ENCODE measurements around the gene SETDB2.
A peak's percentile ranks its signal among the peaks of the same experiment; 100 is the strongest.

The SETDB2 gene

GRCh38 chr13:49472186-49472585 is 28.1 kb downstream of the SETDB2 start:
- no peak for DNase-seq

- DNase-seq = no peak
Observed at GRCh38 chr13:49476529-49476928, 32.5 kb downstream of the SETDB2 start.

GRCh38 chr13:49481788-49482187 is 37.7 kb downstream of the SETDB2 start:
- DNase-seq = no peak

DNA sequence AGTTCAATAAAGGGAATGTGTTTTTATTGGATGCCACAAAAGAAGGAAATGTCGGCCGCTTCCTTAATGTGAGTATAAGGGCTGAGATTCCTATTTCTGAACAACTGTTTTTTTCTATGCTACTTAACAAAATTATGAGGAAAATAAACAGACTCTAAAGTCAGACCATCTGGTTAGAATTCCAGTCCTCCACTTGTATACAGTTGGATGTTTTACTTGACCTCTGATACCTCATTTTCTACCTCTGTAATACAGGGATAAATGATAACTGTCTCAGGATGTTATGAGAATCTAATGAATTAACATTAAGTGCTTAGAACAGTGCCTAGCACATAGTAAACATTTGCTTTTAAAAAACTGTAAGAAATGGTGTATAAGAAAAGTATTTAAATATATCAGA is 44.5 kb downstream of the SETDB2 start:
- no peak for DNase-seq

- no peak for DNase-seq
Observed at GRCh38 chr13:49494645-49495044, 50.6 kb downstream of the SETDB2 start.

GRCh38 chr13:49495783-49496762 is 52.0 kb downstream of the SETDB2 start, which contains the start of gene PHF11:
Gene PHF11, plus strand, starts transcription at chr13:49495953. Its CDS starts 49 bp downstream, at chr13:49496002.
- peak; percentile 92 for DNase-seq

DNA sequence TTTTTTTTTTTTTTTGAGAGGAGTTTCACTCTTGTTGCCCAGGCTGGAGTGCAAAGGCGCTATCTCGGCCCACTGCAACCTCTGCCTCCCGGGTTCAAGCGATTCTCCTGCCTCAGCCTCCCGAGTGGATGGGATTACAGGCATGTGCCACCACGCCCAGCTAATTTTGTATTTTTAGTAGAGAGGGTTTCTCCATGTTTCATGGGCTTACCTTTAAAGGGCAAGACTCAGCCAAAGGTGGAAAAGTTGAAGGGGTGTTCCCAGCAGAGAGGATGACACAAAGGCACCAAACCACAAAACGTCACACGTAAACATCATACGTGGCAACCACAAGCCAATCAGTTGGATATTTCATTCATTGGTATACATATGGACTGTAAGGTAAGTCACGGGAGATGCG is 52.8 kb downstream of the SETDB2 start:
- peak; percentile 66 for DNase-seq

- DNase-seq = peak; percentile 10
Observed at GRCh38 chr13:49497272-49497671, 53.2 kb downstream of the SETDB2 start.

- no peak for DNase-seq
Observed at GRCh38 chr13:49498206-49498605, 54.1 kb downstream of the SETDB2 start.

DNA sequence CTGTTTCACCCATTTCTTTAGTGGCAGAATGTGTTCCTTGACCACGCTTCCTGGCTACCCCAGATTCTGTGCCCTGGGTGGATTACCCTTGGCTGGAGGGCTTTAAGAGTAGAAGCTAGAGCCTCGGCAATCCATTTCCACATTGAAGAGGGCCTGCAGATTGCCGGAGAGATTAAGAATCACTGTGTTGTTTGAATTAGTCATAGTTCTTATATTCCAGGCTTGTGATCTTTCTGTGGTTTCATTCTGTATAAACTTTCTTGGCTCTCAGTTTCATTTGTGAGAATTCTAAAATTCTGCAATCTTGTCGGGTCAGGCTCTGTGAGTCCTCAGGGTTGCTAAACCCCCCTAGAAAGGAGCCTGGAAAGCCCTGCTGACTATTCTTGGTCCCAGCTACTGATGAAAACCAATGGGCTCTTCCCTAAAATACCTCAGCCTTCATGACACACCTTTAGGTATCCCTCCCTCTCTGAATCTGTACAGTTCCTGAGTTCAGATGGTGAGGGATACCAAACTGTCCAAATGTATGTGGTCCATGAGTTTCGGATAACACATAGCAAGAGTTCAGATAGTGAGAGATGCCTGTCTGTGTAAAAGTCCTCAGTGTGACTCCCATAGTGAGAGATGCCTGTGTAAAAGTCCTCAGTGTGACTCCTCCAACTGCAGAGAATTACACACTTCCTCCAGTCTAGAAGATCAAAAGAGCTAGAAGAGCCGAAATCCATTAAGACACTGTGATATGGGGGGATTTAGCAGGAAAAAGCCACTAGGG is 56.0 kb downstream of the SETDB2 start:
- DNase-seq = peak; percentile 27

GRCh38 chr13:49502954-49503353 is 58.9 kb downstream of the SETDB2 start:
- DNase-seq = no peak

- no peak for DNase-seq
Observed at GRCh38 chr13:49503951-49504350, 59.9 kb downstream of the SETDB2 start.

DNA sequence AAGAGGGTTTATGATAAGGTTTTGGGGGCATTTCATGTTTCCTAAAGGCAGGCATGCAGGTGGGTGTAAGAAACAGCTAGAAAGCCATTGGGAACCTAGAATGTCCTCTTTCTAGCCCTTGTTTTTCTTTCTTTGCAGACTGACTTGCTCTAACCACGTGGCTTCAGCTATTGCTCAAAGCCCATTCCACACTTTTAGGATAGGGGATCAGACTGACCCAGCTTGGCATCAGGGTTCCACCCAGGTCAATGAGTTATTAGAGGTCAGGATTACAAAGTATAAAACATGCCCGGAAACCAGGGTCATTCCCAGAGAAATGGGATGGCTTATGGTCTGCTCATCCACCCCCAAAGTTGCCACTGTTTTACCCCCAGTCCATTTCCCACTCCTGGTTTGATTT is 68.5 kb downstream of the SETDB2 start:
- DNase-seq = no peak

GRCh38 chr13:49516467-49516866 is 72.4 kb downstream of the SETDB2 start:
- DNase-seq = no peak

DNA sequence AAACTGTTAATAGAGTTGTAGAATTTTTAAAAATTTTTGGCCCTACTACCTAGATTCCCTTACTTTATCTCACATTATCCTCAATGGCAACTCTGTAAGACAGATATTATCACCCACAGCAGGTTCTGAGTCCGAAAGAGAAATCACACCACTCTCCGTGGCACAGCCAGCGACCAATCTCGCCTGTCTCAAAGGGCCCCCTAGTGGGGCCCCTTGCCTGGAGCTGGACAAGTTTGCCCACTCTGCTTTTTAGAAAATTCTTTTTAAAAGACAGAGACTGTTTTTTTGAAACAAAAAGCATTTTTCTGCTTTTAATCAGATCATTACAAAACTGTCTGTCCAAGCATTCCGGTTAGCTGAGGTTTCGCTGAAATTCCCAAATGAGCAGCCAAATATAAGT is 73.4 kb downstream of the SETDB2 start:
- no peak for DNase-seq

- DNase-seq = no peak
Observed at GRCh38 chr13:49521224-49521623, 77.2 kb downstream of the SETDB2 start.

GRCh38 chr13:49524740-49525501 is 80.8 kb downstream of the SETDB2 start:
- DNase-seq = no peak

- DNase-seq = no peak
Observed at GRCh38 chr13:49527123-49527522, 83.0 kb downstream of the SETDB2 start.

- DNase-seq = no peak
Observed at GRCh38 chr13:49528161-49528560, 84.1 kb downstream of the SETDB2 start.

GRCh38 chr13:49530457-49530856 is 86.4 kb downstream of the SETDB2 start:
- no peak for DNase-seq

GRCh38 chr13:49532593-49532992 is 88.5 kb downstream of the SETDB2 start:
- no peak for DNase-seq

GRCh38 chr13:49533011-49533410 is 88.9 kb downstream of the SETDB2 start:
- DNase-seq = no peak
